Gastroesophageal sphincter (tissue), 3 donors: Measurements from ENCODE around the gene MAGEB17.

Source experiments
- POLR2A ChIP-seq, 2 donors: fragments of 450-650 bp; IDR thresholded peaks; one replicate each; pipeline ENCODE4 v1.6.1; 2017; ENCODE audit warnings: antibody characterized with exemption in 2 of 2, mild to moderate bottlenecking in 2 of 2, moderate library complexity in 1 of 2
- POLR2AphosphoS5 ChIP-seq: sonication (generic); formaldehyde crosslinking; IDR thresholded peaks from one replicate; pipeline ENCODE4 v1.6.1; 2017; ENCODE audit warnings: antibody characterized with exemption
- TF ChIP-seq, protein P1 (sequence below), 4 experiments: fragments of 200-600 bp in 2 of 4; fragments of 450-650 bp in 2 of 4; sonication (generic) in 1 of 4; IDR thresholded peaks; one replicate each; pipeline ENCODE4 v1.5.1; 2017 to 2019; ENCODE audit warnings: antibody characterized with exemption in 4 of 4, mild to moderate bottlenecking in 2 of 4, moderate library complexity in 2 of 4

DNA sequence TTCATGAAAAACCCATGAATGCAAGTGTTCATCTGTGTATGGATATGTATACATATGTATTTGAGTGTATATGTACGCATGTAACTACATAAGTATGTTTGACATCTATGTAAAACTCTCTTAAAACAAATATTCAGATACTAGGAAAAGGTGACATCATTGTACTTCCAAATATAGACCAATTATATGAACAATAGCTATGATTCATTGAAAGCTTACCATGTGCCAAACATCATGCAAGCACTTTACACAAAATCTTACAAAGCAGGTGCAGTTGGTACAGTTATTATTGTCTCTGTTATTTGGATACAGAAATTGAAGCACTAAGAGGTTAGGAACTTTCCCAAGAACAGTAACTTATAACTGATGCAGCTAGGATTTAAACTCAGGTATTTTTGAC, 21.4 kb downstream of the MAGEB17 start:
- TF ChIP-seq, protein P1, sequence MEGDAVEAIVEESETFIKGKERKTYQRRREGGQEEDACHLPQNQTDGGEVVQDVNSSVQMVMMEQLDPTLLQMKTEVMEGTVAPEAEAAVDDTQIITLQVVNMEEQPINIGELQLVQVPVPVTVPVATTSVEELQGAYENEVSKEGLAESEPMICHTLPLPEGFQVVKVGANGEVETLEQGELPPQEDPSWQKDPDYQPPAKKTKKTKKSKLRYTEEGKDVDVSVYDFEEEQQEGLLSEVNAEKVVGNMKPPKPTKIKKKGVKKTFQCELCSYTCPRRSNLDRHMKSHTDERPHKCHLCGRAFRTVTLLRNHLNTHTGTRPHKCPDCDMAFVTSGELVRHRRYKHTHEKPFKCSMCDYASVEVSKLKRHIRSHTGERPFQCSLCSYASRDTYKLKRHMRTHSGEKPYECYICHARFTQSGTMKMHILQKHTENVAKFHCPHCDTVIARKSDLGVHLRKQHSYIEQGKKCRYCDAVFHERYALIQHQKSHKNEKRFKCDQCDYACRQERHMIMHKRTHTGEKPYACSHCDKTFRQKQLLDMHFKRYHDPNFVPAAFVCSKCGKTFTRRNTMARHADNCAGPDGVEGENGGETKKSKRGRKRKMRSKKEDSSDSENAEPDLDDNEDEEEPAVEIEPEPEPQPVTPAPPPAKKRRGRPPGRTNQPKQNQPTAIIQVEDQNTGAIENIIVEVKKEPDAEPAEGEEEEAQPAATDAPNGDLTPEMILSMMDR (IDR thresholded peaks at IDR 0.05) = no peak
- TF ChIP-seq POLR2AphosphoS5 (no peak), POLR2A (IDR thresholded peaks at IDR 0.05) (no peak)
